Upper lobe of left lung (tissue), 6 donors: Measurements from ENCODE around the gene PTPRN2. TPM values are rescaled to one million over a fixed set of nuclear protein-coding genes. Genes with fewer than 3 reads are reported as not detected.

Experiments
- ATAC-seq, 2 donors: fragments of 200-7000 bp; cut with Tn5 transposase; one replicate each; pipeline ENCODE4 v1.9.1; 2022; ENCODE audit warnings: mild to moderate bottlenecking in 2 of 2, moderate library complexity in 2 of 2; ENCODE audit not compliant: low FRiP score in 2 of 2
- DNase-seq, 2 donors: peaks; one replicate each; pipeline ENCODE4 v3.0.0-alpha.2; 2019 to 2020
- H3K27ac ChIP-seq, 4 donors: fragments of 200-600 bp; sonication (generic); one replicate each; pipeline ENCODE4 v1.5.1; 2016 to 2019
- H3K27me3 ChIP-seq, 4 donors: fragments of 200-600 bp; sonication (generic); one replicate each; pipeline ENCODE4 v1.5.1; 2017 to 2019
- H3K36me3 ChIP-seq, 4 donors: fragments of 200-600 bp; sonication (generic); one replicate each; pipeline ENCODE4 v1.5.1; 2016 to 2019
- H3K4me1 ChIP-seq, 4 donors: fragments of 200-600 bp; sonication (generic); one replicate each; pipeline ENCODE4 v1.5.1; 2018 to 2019
- H3K4me3 ChIP-seq, 4 donors: fragments of 200-600 bp; sonication (generic); one replicate each; pipeline ENCODE4 v1.5.1; 2017 to 2019; ENCODE audit warnings: mild to moderate bottlenecking in 2 of 4, moderate library complexity in 1 of 4
- H3K9me3 ChIP-seq, 4 donors: fragments of 200-600 bp; sonication (generic); one replicate each; pipeline ENCODE4 v1.5.1; 2018 to 2019
- EP300 ChIP-seq, 4 donors: sonication (generic); formaldehyde crosslinking; IDR thresholded peaks; one replicate each; pipeline ENCODE4 v1.5.1; 2017; ENCODE audit warnings: antibody characterized with exemption in 4 of 4, control low read depth in 2 of 4
- POLR2A ChIP-seq, 4 donors: fragments of 450-650 bp; IDR thresholded peaks; one replicate each; pipeline ENCODE4 v1.5.1; 2016 to 2017; ENCODE audit warnings: antibody characterized with exemption in 4 of 4, mild to moderate bottlenecking in 2 of 4
- POLR2AphosphoS5 ChIP-seq, 2 donors: sonication (generic); formaldehyde crosslinking; IDR thresholded peaks; one replicate each; pipeline ENCODE4 v1.5.1; 2017; ENCODE audit warnings: antibody characterized with exemption in 2 of 2
- WGBS, 2 donors: methylation state at CpG; one replicate each; pipeline ENCODE4 v1.1.5; 2017 to 2018; 5-methylcytosine and 5-hydroxymethylcytosine counted together
- total RNA-seq, 6 donors: library from RNA; depleted of rRNA in 4 of 6; stranded (reverse); fragments of >200 nt in 4 of 6; gene quantifications; one replicate each; pipeline versions ENCODE4 v1.1.0 to v1.2.1, GENCODE V29; 2016 to 2021
- TF ChIP-seq, protein P1 (sequence below), 6 experiments: fragments of 450-650 bp in 4 of 6; fragments of 200-600 bp in 2 of 6; sonication (generic) in 2 of 6; IDR thresholded peaks; one replicate each; pipeline ENCODE4 v1.5.1; 2016 to 2019; ENCODE audit warnings: antibody characterized with exemption in 6 of 6
- donor health status: DM: no; HTN: no; CAD: no; lungs with moderate emphysema.
- donor health status: DM: no; HTN: yes; CAD: no; lungs with severe emphysema.

PTPRN2 gene
- total RNA-seq, 6 donors from 2014 or later, result 3.3 to 7.9 (median 5.2) TPM

DNA sequence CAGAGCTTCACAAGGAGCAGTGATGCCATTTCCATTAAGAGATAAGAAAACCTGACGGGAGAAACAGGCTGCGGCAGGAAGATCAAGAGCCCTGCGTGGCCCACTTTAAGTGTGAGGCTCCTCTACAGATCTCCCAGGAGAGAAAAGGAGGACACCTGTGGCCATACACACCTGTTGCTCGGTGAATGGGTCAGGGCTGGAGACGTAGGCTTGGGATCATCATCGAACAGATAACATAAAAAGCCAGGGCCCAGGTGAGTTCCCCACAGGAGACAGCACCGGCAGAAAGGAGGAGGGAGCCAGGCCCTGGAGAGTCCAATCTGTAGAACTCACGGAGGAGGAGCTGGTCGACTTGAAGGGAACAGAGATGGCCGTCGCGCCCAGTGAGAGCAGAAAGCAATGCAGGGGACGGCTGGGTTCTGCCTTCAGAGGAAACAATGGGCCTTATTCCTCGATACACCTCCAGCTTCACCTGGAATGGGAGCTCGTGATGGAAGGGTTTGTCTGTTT lies 694.0 kb downstream of the PTPRN2 start:
- Histone ChIP-seq H3K9me3 (no peaks in the 10 kb centered on the region), H3K27ac (no peak overlapping the region), H3K4me3 (no peak overlapping the region), H3K27me3 (no peaks in the 10 kb centered on the region), H3K4me1 (no peaks in the 10 kb centered on the region), H3K36me3 (no peaks in the 10 kb centered on the region)
- WGBS, 2 donors, result 90 to 91% methylated on average over 15 of the region's 15 CpGs
- TF ChIP-seq EP300 (IDR thresholded peaks at IDR 0.05), result no peak
- TF ChIP-seq POLR2A (IDR thresholded peaks at IDR 0.05), result no peak
- TF ChIP-seq, protein P1, sequence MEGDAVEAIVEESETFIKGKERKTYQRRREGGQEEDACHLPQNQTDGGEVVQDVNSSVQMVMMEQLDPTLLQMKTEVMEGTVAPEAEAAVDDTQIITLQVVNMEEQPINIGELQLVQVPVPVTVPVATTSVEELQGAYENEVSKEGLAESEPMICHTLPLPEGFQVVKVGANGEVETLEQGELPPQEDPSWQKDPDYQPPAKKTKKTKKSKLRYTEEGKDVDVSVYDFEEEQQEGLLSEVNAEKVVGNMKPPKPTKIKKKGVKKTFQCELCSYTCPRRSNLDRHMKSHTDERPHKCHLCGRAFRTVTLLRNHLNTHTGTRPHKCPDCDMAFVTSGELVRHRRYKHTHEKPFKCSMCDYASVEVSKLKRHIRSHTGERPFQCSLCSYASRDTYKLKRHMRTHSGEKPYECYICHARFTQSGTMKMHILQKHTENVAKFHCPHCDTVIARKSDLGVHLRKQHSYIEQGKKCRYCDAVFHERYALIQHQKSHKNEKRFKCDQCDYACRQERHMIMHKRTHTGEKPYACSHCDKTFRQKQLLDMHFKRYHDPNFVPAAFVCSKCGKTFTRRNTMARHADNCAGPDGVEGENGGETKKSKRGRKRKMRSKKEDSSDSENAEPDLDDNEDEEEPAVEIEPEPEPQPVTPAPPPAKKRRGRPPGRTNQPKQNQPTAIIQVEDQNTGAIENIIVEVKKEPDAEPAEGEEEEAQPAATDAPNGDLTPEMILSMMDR (IDR thresholded peaks at IDR 0.05), result no peak
- TF ChIP-seq POLR2AphosphoS5 (IDR thresholded peaks at IDR 0.05), result no peak
- ATAC-seq (no peak), DNase-seq (no peak)

DNA sequence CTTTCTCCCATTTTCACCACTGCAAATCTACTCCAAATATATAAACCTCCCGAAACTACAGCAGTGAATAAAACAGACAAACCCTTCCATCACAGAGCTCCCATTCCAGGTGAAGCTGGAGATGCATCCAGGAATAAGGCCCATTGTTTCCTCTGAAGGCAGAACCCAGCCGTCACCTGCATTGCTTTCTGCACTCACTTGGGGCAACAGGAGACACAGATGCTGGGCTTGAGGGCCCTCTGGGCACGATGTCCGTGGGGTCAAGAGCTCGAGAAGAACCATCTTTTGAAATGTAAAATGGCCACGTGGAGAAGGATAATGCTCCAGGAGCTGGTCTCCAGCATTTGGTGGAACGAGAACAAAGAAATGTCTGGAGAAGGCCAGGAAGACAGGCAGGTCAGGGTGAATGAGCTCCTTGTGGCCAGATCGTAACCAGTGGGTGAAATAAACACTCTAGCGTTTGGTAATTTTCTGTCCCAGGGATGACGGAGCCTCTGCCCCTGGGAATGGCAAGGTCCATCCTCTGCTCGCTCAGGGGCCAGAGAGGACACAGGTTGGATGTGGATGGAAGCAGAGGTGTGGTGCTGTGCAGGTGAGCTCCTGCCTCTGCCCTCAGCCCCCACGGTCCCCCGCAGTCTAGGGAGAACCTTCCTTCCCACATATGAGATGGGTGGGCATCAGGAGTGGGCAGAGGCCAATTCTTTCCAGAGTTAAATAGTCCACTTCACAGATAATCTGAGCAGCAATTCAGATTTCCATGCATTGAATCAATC lies 694.7 kb downstream of the PTPRN2 start:
- Histone ChIP-seq H3K9me3 (no peaks in the 10 kb centered on the region), H3K4me3 (no peak overlapping the region), H3K36me3 (no peaks in the 10 kb centered on the region), H3K4me1 (no peaks in the 10 kb centered on the region), H3K27ac (no peak overlapping the region), H3K27me3 (no peaks in the 10 kb centered on the region)
- WGBS, 2 donors, result 85 to 91% methylated on average over 13 of the region's 13 CpGs
- DNase-seq, result no peak
- ATAC-seq, result no peak
- TF ChIP-seq, protein P1 (IDR thresholded peaks at IDR 0.05), result no peak
- TF ChIP-seq POLR2AphosphoS5 (IDR thresholded peaks at IDR 0.05), result no peak

DNA sequence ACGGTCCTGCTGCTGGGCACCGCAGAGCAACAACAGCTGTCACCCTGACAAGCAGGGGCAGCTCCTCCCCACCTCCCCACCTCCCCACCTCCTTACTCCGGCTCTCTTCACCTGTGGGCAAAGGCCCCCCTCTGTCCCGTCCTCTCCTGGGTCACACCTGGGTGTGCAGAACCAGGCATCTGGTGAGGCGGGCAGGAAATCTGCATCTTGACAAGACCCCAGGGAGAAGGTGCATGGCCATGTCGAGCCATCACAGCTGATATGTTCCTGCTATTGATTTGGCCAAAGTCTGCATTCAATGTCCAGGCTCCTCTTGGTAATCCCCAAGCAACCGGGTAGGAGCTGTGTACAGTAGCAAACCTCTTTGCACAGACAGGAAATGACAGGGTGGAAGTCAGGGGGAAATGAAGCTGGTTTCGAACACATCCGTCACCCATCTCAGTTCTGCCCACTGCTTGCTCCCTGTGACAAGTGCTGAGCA lies 696.7 kb downstream of the PTPRN2 start:
- 71 to 74% methylated on average over 8 to 9 of the region's 9 CpGs for WGBS, 2 donors
- H3K9me3 ChIP-seq, result no peaks in the 10 kb centered on the region
- no peak overlapping the region for H3K4me3 ChIP-seq
- no peak overlapping the region for H3K27ac ChIP-seq
- no peaks in the 10 kb centered on the region for H3K4me1 ChIP-seq
- DNase-seq (no peak), ATAC-seq (no peak)
- TF ChIP-seq EP300 (IDR thresholded peaks at IDR 0.05), result no peak
- no peak for TF ChIP-seq POLR2AphosphoS5 (IDR thresholded peaks at IDR 0.05)
- TF ChIP-seq POLR2A (IDR thresholded peaks at IDR 0.05), result no peak
- TF ChIP-seq, protein P1 (IDR thresholded peaks at IDR 0.05), result no peak
- H3K27me3 ChIP-seq, result no peaks in the 10 kb centered on the region
- H3K36me3 ChIP-seq, result no peaks in the 10 kb centered on the region

DNA sequence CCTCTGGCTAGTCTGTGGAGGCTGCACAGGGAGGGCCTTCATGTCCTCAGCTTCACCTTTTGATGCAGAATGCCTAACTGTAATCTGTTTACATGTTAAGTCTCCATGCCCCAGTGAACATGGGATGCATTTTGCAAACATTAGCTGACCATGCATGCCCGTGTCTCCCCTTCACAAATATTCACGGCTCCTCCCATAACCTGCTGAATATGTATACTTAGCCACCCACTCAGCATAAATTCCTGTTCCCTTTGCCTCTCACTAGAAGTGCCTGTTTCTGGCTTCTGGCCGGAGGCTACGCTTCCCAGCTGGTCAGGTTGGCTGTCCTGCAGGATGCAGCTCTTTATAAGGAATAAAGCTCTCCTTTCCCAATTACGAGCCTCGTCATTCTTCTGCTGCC lies 698.1 kb downstream of the PTPRN2 start:
- no peak for DNase-seq
- TF ChIP-seq POLR2AphosphoS5 (IDR thresholded peaks at IDR 0.05), result no peak
- TF ChIP-seq, protein P1 (IDR thresholded peaks at IDR 0.05), result no peak
- TF ChIP-seq EP300 (IDR thresholded peaks at IDR 0.05), result no peak
- no peak for TF ChIP-seq POLR2A (IDR thresholded peaks at IDR 0.05)
- Histone ChIP-seq H3K4me3 (no peak overlapping the region), H3K36me3 (no peaks in the 10 kb centered on the region), H3K4me1 (no peaks in the 10 kb centered on the region), H3K9me3 (peaks cover 0 to under 1% (median 0%) of the 10 kb centered on the region in 4 donors), H3K27me3 (no peaks in the 10 kb centered on the region), H3K27ac (no peak overlapping the region)
- ATAC-seq, result no peak
- WGBS, 2 donors, result 83% methylated on average over 6 of the region's 6 CpGs
